ENCODE results near the gene GRIN2A.
"Not testable (repeated sequence)": the region's sequence is repeated elsewhere in the genome, so short reads cannot be mapped to it uniquely, and the experiment has no call there.

GRIN2A gene

GRCh38 chr16:9911989-9912388, 270.2 kb downstream of the GRIN2A start:
- no peak for DNase-seq (ENCODE audit: low spot score)

GRCh38 chr16:9911231-9911630, 271.0 kb downstream of the GRIN2A start:
- DNase-seq (ENCODE audit: low spot score): no peak

GRCh38 chr16:9909072-9909825, 273.0 kb downstream of the GRIN2A start:
- DNase-seq (ENCODE audit: low spot score): no peak

GRCh38 chr16:9908613-9909012, 273.6 kb downstream of the GRIN2A start:
- no peak for DNase-seq (ENCODE audit: low spot score)

GRCh38 chr16:9907752-9908151, 274.5 kb downstream of the GRIN2A start:
- no peak for DNase-seq (ENCODE audit: low spot score)

- DNase-seq (ENCODE audit: low spot score): no peak
These were observed 276.0 kb downstream of the GRIN2A start for GRCh38 chr16:9906218-9906617.

GRCh38 chr16:9904526-9904925, 277.7 kb downstream of the GRIN2A start:
- no peak for DNase-seq (ENCODE audit: low spot score)

GRCh38 chr16:9900576-9900975, 281.7 kb downstream of the GRIN2A start:
- no peak for DNase-seq (ENCODE audit: low spot score)

- DNase-seq (ENCODE audit: low spot score): no peak
These were observed 283.7 kb downstream of the GRIN2A start for GRCh38 chr16:9898555-9898954.

- DNase-seq (ENCODE audit: low spot score): no peak
These were observed 284.1 kb downstream of the GRIN2A start for GRCh38 chr16:9898124-9898523.

- no peak for DNase-seq (ENCODE audit: low spot score)
These were observed 286.4 kb downstream of the GRIN2A start for GRCh38 chr16:9895817-9896216.

GRCh38 chr16:9885876-9886275, 296.4 kb downstream of the GRIN2A start:
- no peak for DNase-seq (ENCODE audit: low spot score)

- no peak for DNase-seq (ENCODE audit: low spot score)
These were observed 296.8 kb downstream of the GRIN2A start for GRCh38 chr16:9885467-9885866.

- DNase-seq (ENCODE audit: low spot score): not testable (repeated sequence)
These were observed 306.2 kb downstream of the GRIN2A start for GRCh38 chr16:9875981-9876380.

GRCh38 chr16:9874219-9874618, 308.0 kb downstream of the GRIN2A start:
- peak; percentile 22 for DNase-seq (ENCODE audit: low spot score)

GRCh38 chr16:9870962-9871361, 311.3 kb downstream of the GRIN2A start:
- peak; percentile 29 for DNase-seq (ENCODE audit: low spot score)

- no peak for DNase-seq (ENCODE audit: low spot score)
These were observed 312.5 kb downstream of the GRIN2A start for GRCh38 chr16:9869776-9870175.

- DNase-seq (ENCODE audit: low spot score): no peak
These were observed 313.6 kb downstream of the GRIN2A start for GRCh38 chr16:9868606-9869149.

- no peak for DNase-seq (ENCODE audit: low spot score)
These were observed 315.1 kb downstream of the GRIN2A start for GRCh38 chr16:9867176-9867575.

- no peak for DNase-seq (ENCODE audit: low spot score)
These were observed 317.8 kb downstream of the GRIN2A start for GRCh38 chr16:9864461-9864860.

GRCh38 chr16:9862327-9862726, 319.9 kb downstream of the GRIN2A start:
- DNase-seq (ENCODE audit: low spot score): no peak

- no peak for DNase-seq (ENCODE audit: low spot score)
These were observed 321.4 kb downstream of the GRIN2A start for GRCh38 chr16:9860876-9861275.

- peak; percentile 55 for DNase-seq (ENCODE audit: low spot score)
These were observed 322.4 kb downstream of the GRIN2A start for GRCh38 chr16:9859701-9860327.
